ENCODE results near the gene CHST1.

CHST1 gene

DNA sequence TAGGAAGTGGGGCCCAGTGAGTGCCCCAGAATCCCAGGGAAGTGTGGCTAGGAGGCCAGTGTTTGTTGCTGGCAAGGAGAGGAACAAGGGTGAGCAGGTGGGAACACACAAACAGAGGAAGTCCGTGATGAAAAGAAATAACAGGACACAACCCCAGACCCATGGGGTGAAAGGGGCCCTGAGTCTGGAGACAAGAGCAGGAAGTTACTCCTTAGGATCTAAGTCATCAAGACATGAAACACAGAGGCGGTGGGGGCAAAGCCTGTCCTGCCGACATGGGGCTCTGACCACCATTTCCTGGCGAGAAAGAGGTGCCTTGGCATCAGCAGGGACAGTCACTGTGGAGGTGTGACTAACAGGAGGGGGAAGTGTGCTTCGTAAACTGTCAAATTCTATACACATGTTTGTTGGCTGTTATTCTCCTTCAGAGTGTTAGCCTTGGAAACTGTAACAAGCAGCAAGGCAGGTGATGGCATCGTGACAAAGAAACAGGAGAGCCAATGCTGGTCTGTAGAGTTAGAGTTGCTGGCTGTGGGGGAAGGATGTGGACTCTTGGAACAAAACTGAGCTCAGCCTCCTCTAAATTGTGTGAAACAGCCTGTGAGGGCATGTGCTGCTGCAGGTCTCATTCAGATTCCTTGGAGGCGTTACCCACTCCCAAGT lies 21.7 kb downstream of the CHST1 start:
- no peak for DNase-seq

DNA sequence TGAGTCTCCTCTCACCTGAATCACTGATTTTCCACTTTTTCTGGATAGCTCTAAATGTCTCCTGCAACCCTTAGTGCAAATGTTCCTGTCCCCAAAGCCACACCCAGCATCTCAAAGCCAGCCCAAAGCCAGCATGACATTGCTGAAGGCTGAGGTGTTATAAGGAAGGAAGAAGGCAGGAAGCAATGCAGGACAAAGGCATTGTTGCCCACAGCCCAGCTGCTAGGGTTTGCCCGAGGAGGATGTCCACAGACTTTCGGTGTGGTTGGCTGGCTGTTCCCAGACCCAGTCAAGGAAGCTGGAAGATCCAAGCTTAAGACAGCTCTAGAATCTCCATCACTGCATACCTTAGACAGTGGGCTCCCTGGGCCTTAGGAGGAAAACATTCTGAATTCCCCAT lies 23.5 kb downstream of the CHST1 start:
- DNase-seq = no peak

- no peak for DNase-seq
Measured at GRCh38 chr11:45638051-45638450, 27.4 kb downstream of the CHST1 start.

GRCh38 chr11:45635907-45636306 lies 29.5 kb downstream of the CHST1 start:
- DNase-seq = no peak

DNA sequence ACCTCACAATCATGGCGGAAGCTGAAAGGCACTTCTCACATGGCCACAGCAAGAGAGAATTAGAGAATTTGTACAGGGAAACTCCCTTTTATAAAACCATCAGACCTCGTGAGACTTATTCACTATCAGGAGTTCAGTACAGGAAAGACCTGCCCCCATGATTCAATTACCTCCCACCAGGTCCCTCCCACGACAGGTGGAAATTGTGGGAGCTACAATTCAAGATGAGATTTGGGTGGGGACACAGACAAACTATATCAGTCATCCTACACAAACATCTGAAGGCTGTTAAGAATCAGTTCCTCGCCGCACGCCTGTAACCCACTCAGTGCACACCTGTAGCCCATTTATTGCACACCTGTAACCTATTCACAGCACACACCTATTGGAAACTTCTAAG lies 39.8 kb downstream of the CHST1 start:
- DNase-seq = no peak

DNA sequence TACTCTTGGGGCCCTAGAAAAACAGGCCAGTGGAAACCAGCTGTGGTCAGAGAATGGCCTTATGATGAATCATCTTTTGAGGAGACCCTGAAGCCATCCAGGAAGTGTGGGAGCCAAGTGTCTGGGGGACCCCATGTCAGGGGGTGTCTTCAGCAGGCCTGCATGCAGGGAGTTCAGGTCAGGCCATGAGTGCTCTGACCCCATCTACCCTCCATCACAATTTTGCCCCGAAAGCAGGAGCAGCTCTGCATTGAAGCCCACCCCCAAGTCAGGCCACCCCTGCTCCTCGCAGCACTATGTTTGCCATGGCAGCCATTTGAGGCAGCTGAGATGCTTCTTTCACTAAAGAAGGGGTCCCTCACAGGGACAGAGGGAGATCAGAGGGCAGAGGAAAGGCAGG lies 41.3 kb downstream of the CHST1 start:
- no peak for DNase-seq

DNA sequence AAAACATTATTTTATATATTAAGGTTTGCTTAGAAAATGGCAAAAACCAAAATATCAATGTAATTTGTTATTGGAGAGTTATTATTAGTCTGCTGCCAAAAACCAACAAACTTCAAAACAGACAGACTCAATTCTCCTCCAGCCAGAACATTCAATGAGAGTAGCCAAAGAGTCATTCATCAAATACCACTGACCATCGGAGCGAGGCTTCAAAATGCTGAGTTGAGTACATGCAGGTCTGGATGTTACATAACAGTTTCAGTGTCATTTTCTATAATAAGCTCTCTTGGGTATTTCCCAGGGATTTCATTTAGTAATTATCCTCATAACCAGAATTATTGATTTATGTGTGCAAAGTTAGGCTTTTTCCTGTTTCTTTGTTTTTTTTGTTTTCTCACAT lies 42.6 kb downstream of the CHST1 start:
- no peak for DNase-seq

GRCh38 chr11:45622283-45622682 lies 43.1 kb downstream of the CHST1 start:
- no peak for DNase-seq

DNA sequence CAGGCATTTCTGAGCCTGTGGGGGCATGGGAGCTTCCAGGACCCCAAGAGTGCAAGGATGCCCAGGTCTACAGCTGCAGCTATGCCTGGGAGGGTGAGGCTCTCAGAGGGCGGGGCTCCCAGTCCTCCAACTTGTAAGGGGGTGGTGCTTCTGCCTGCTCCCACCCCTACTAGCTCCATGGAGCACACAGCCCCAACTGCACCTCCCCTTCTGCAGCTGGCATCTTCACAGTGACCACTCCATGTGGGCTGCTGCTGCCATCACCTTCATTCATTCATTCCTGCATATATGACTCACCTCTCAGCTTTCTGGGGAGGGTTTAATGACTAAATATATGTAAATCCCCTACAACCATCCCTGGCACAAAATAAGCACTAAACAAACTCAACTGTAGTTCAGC lies 43.8 kb downstream of the CHST1 start:
- DNase-seq = no peak

GRCh38 chr11:45620243-45620642 lies 45.2 kb downstream of the CHST1 start:
- DNase-seq = no peak

DNA sequence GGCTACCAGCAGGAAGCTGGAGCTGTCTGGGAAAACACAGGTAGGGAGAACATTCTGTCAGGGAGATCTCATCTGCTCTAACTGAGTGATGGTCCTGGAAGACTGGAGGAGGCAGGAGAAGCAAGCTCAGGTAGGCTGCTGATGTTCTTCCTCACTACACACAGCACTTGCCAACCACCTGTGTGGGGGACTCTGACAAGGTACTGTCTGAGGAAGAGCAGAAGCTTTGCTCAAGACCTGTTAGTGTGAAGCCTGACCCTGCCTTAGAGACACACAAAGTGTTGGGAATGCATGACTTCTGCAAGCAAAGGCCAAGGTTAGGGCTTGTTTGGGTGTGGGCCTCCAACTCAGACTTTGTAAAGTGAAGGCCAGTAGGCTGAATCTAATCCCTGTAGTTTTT lies 46.5 kb downstream of the CHST1 start:
- no peak for DNase-seq

- peak; percentile 22 for DNase-seq
Measured at GRCh38 chr11:45617871-45618601, 47.4 kb downstream of the CHST1 start.

- no peak for DNase-seq
Measured at GRCh38 chr11:45616802-45617549, 48.4 kb downstream of the CHST1 start.

DNA sequence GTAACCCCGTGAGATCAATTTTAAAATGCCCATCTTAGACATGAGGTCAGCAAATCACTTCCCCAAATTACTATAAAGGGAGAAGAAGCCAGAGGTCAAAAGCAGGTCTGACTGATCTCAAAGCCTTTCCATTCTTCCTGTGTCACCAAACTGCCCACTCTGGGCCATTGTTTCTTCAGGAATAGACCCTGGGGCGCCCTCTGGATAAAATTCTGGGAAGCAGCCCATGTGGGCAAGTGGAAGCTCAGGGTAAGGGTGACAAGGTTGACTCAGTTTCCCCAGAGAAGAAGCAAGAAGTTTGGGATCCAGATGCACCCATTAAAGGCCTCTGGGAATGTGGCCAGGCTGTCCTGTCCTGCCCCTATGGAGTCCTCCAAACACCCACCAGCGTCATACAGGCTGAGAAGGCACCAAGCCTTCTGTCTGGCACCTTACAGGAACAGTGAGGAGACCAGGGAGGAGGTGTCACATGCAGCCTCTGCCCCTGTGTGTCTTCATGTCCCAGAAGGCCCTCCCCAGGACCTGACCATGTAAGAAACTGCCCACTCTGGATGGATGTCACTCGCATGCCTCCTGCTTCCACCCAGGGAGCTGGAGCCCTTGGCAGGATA lies 50.1 kb downstream of the CHST1 start:
- DNase-seq = no peak

- DNase-seq = no peak
Measured at GRCh38 chr11:45614196-45614828, 51.1 kb downstream of the CHST1 start.

- DNase-seq = no peak
Measured at GRCh38 chr11:45610627-45611026, 54.8 kb downstream of the CHST1 start.

DNA sequence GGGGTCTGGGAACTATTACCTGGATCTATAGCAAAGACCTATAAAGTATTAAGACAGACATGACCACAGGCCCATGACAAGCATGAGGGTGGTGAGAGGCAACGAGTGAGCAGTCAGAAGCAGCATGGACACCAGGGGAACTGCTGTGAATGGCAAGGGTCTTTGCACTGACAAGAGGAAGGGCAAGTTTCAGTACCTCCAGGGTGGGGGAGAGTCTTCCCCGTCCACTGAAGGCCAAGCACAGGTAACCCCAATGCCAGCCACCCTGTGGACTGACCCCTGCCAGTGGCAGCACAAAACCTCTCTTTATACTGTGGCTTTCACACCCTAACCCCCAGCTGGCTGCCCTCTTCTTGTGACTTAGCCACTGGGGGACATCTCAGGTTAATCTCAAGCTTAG lies 55.5 kb downstream of the CHST1 start:
- no peak for DNase-seq

- DNase-seq = no peak
Measured at GRCh38 chr11:45609337-45609736, 56.1 kb downstream of the CHST1 start.

DNA sequence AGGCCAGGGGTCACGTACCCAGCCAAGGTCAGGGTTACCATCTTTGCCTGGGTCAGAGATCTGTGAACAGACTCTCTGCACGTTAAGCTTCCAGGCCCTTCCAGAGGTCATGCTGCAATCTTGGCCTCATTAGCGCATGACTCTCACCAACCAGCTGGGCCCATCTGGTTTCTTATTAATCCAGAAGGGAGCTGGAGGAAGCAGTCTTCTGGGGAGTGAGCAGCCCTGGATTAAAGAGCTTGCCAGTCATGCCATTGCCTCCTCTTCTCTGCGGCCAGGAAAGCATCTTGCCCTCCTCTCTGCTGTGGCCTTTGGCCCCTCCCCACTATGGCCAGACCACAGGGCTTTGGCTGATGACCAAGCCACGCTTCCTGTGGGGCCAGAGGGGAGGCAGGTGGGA lies 57.4 kb downstream of the CHST1 start:
- DNase-seq = peak; percentile 70

GRCh38 chr11:45606514-45607281 lies 58.7 kb downstream of the CHST1 start:
- DNase-seq = peak; percentile 17

- peak; percentile 99 for DNase-seq
Measured at GRCh38 chr11:45605051-45605450, 60.4 kb downstream of the CHST1 start.

GRCh38 chr11:45603946-45604682 lies 61.3 kb downstream of the CHST1 start:
- DNase-seq = peak; percentile 58
